GM12878 (cell line): ENCODE data around the gene MVK. TPM values are rescaled to one million over a fixed set of nuclear protein-coding genes. Genes with fewer than 3 reads are reported as not detected.

Source experiments
- ATAC-seq: fragments of 200-7000 bp; cut with Tn5 transposase; 3 replicates; pipeline ENCODE4 v1.9.1; 2020; ENCODE audit warnings: mild to moderate bottlenecking, moderate library complexity
- BruUV-seq: library from RNA; stranded (reverse); fragments of 400-500 nt; replicated peaks from 2 replicates; lab custom pipeline; 2021; lab: Mats Ljungman, UMichigan
- CTCF ChIA-PET: fragments of 300-600 bp; sonication (Branson Sonifier 250); formaldehyde crosslinking; extraction: SDS; loops from one replicate; lab custom pipeline; 2021; ENCODE audit warnings: inconsistent platforms; lab: Yijun Ruan, JAX
- POLR2A ChIA-PET: fragments of 350-600 bp; formaldehyde crosslinking; extraction: SDS; loops from one replicate; lab custom pipeline; 2021; ENCODE audit warnings: inconsistent platforms; lab: Charles Lee
- RAD21 ChIA-PET: fragments of 300-600 bp; sonication (Branson Sonifier 250); formaldehyde crosslinking; loops from one replicate; lab custom pipeline; 2023; ENCODE audit warnings: antibody characterized with exemption; ENCODE audit not compliant: unreplicated experiment; lab: Charles Lee
- SMC1A ChIA-PET: fragments of 300-600 bp; sonication (Branson Sonifier 250); formaldehyde crosslinking; loops from one replicate; lab custom pipeline; 2023; ENCODE audit not compliant: unreplicated experiment, uncharacterized antibody; lab: Charles Lee
- DNase-seq: peaks from one replicate; pipeline ENCODE4 v3.0.0-alpha.2; 2011; ENCODE audit warnings: low read depth, low spot score
- FAIRE-seq: peaks from 3 replicates; lab custom pipeline; 2011; peaks lifted over from hg19 to GRCh38; lab: Jason Lieb, UNC
- H2AFZ ChIP-seq: 2 replicates; pipeline ENCODE4 v1.6.0; 2011; ENCODE audit warnings: low read depth, low read length, control low read depth; ENCODE audit not compliant: control insufficient read depth
- H3K27ac ChIP-seq: 2 replicates; pipeline ENCODE4 v1.5.1; 2011; ENCODE audit warnings: control low read depth; ENCODE audit not compliant: control insufficient read depth, insufficient read depth
- H3K27me3 ChIP-seq, 2 experiments: replicated peaks in 1 of 2; 2 replicates each; pipeline versions ENCODE4 v1.6.0 to v1.6.1; 2011; ENCODE audit warnings: low read length in 1 of 2; ENCODE audit not compliant: control insufficient read depth in 2 of 2, insufficient read depth in 2 of 2
- H3K36me3 ChIP-seq, 2 experiments: 2 replicates each; pipeline ENCODE4 v1.5.1; 2011; ENCODE audit warnings: low read length in 1 of 2; ENCODE audit not compliant: control insufficient read depth in 2 of 2, insufficient read depth in 2 of 2
- H3K4me1 ChIP-seq: 2 replicates; pipeline ENCODE4 v1.6.1; 2011; ENCODE audit warnings: mild to moderate bottlenecking, low read length, moderate library complexity, mixed read lengths; ENCODE audit not compliant: control insufficient read depth, insufficient read depth
- H3K4me2 ChIP-seq: 2 replicates; pipeline ENCODE4 v1.6.0; 2011; ENCODE audit warnings: control low read depth; ENCODE audit not compliant: control insufficient read depth, insufficient read depth
- H3K4me3 ChIP-seq: fragments of 200-600 bp; sonication (generic); 2 replicates; pipeline ENCODE4 v1.5.1; 2016
- H3K79me2 ChIP-seq: 2 replicates; pipeline ENCODE4 v1.6.0; 2011; ENCODE audit warnings: low read length; ENCODE audit not compliant: control insufficient read depth, insufficient read depth
- H3K9ac ChIP-seq: 2 replicates; pipeline ENCODE4 v1.8.0; 2011; ENCODE audit warnings: low read length, control low read depth, mixed read lengths; ENCODE audit not compliant: control insufficient read depth, insufficient read depth
- H3K9me3 ChIP-seq: replicated peaks from 3 replicates; pipeline ENCODE4 v1.5.1; 2011; ENCODE audit warnings: mild to moderate bottlenecking, low read length; ENCODE audit not compliant: control insufficient read depth, insufficient read depth
- H4K20me1 ChIP-seq: 2 replicates; pipeline ENCODE4 v1.6.0; 2011; ENCODE audit not compliant: control insufficient read depth, insufficient read depth
- DPF2 ChIP-seq: fragments of 450-650 bp; IDR thresholded peaks from 2 replicates; pipeline ENCODE4 v1.6.1; 2017; ENCODE audit warnings: mild to moderate bottlenecking
- EED ChIP-seq: sonication (generic); IDR thresholded peaks from 2 replicates; pipeline ENCODE4 v1.6.1; 2016; ENCODE audit warnings: antibody characterized with exemption, low read depth
- ETV6 ChIP-seq, 2 experiments: fragments of 450-650 bp in 1 of 2; IDR thresholded peaks in 1 of 2; conservative IDR thresholded peaks in 1 of 2; 2 replicates each; pipeline ENCODE4 v1.6.1; 2014; ENCODE audit warnings: antibody characterized with exemption in 1 of 2, borderline replicate concordance in 1 of 2, low read depth in 1 of 2, mild to moderate bottlenecking in 1 of 2, moderate library complexity in 1 of 2
- MYB ChIP-seq: fragments of 150-350 bp; IDR thresholded peaks from 2 replicates; pipeline ENCODE4 v1.6.1; 2014; ENCODE audit warnings: mild to moderate bottlenecking, low read depth, low read length, borderline replicate concordance
- NBN ChIP-seq: fragments of 450-650 bp; IDR thresholded peaks from 2 replicates; pipeline ENCODE4 v1.6.1; 2016
- NFYB ChIP-seq: IDR thresholded peaks from 2 replicates; pipeline ENCODE4 v1.6.1; 2011; ENCODE audit warnings: low read depth, mild to moderate bottlenecking, low read length, improper control_type of control experiment, moderate library complexity; ENCODE audit not compliant: insufficient read depth
- RELA ChIP-seq: fragments of 450-650 bp; IDR thresholded peaks from 2 replicates; pipeline ENCODE4 v1.8.0; 2014; ENCODE audit warnings: borderline replicate concordance; ENCODE audit not compliant: partially characterized antibody
- STAT3 ChIP-seq: IDR thresholded peaks from 2 replicates; pipeline ENCODE4 v1.6.1; 2011; ENCODE audit warnings: low read depth, low read length, improper control_type of control experiment
- TCF3 ChIP-seq: IDR thresholded peaks from 2 replicates; pipeline ENCODE4 v1.6.1; 2012; ENCODE audit warnings: low read depth, mild to moderate bottlenecking, low read length, borderline replicate concordance; ENCODE audit not compliant: insufficient read depth
- YY1 ChIP-seq: IDR thresholded peaks from 2 replicates; pipeline ENCODE4 v1.6.1; 2011; ENCODE audit warnings: low read depth, mild to moderate bottlenecking, low read length
- WGBS: methylation state at CpG from one replicate; pipeline ENCODE4 v1.1.6; 2016; ENCODE audit warnings: low lambda C conversion rate; ENCODE audit not compliant: insufficient replicate concordance, insufficient coverage; ENCODE audit errors: missing lambda C conversion rate; 5-methylcytosine and 5-hydroxymethylcytosine counted together
- in situ Hi-C: fragments of 300-500 bp; cut with MboI; formaldehyde crosslinking; loops from 9 replicates; pipeline ENCODE4 v1.14.3; 2018; ENCODE audit warnings: mixed read lengths
- intact Hi-C: fragments of 100-400 bp; cut with micrococcal nuclease; formaldehyde crosslinking; loops from one replicate; pipeline ENCODE4 v1.14.2; 2022; ENCODE audit not compliant: unreplicated experiment
- polyA plus RNA-seq, 11 experiments: library from polyadenylated mRNA; depleted of rRNA in 4 of 11; unstranded in 6 of 11; stranded (reverse) in 5 of 11; fragments of >200 nt; fragmentation: Nextera tagmentation in 4 of 11; fragmentation: Illumina TruSeq in 1 of 11; extraction: Ambion mirVana in 4 of 11; extraction: Trizol in 1 of 11; gene quantifications; 1 replicate in 1 of 11; 2 replicates in 10 of 11; pipeline versions ENCODE4 v1.2.1 to v1.2.3, GENCODE V29; 2011 to 2016; ENCODE audit warnings: inconsistent platforms in 2 of 11, missing spikeins in 2 of 11, low read depth in 1 of 11
- total RNA-seq, 4 experiments: library from RNA; depleted of rRNA in 3 of 4; stranded (reverse); fragments of >200 nt in 3 of 4; fragmentation: Illumina TruSeq in 1 of 4; extraction: Trizol in 1 of 4; gene quantifications; 2 replicates each; pipeline versions ENCODE4 v1.2.1 to v1.2.3, GENCODE V29; 2013 to 2021
- TF ChIP-seq, protein P1 (sequence below): IDR thresholded peaks from 2 replicates; pipeline ENCODE4 v1.6.1; 2012; ENCODE audit warnings: low read depth, low read length, improper control_type of control experiment

Gene MVK
- total and polyA plus RNA-seq, 10 of the 15 experiments (the other 5 are each of a cell fraction or from before 2014, with no cell fraction given), result 0.24 to 46.7 (median 31.9) TPM

DNA sequence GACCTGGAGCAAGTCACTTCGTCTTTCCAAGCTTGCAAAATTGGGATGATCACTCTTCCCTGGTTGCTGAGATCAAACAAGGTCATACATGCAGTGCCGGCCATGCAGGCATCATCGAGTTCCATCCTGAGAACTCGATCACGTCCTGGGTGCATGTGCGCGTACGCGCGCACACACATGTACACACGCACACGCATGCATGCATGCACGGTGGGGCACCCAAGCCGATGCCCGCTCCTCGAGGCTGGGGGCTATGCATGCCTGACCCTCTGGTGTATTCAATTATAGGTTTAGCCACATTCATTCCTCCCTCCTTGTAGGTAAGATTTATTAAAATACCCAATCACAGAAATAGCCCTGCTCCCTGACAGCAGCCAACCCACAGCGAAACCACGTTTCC, 26.3 kb upstream of the MVK start:
- no TSS peak for BruUV-seq
- in situ Hi-C loops, result no loop called here
- Histone ChIP-seq H3K27ac (no peak overlapping the region), H3K79me2 (no peaks in the 10 kb centered on the region), H3K4me2 (no peak overlapping the region), H3K4me3 (no peak overlapping the region), H3K9ac (no peak overlapping the region), H3K9me3 (no peaks in the 10 kb centered on the region), H3K27me3 (no peaks in the 10 kb centered on the region), H2AFZ (no peak overlapping the region), H3K36me3 (no peaks in the 10 kb centered on the region), H4K20me1 (no peaks in the 10 kb centered on the region), H3K4me1 (no peaks in the 10 kb centered on the region)
- WGBS, result 74% methylated on average over 18 of the region's 18 CpGs
- ChIA-PET SMC1A (no interaction called here), RAD21 (no interaction called here), POLR2A (no interaction called here), CTCF (no interaction called here)
- ATAC-seq, result no peak
- TF ChIP-seq NFYB, result no peak
- TF ChIP-seq ETV6 (conservative IDR thresholded peaks at IDR 0.05 in 1 of 2, IDR thresholded peaks at IDR 0.05 in 1 of 2; ENCODE audit: borderline replicate concordance in 1 of 2, low read depth in 1 of 2), result no peak
- no peak for TF ChIP-seq RELA
- TF ChIP-seq TCF3, result no peak
- TF ChIP-seq DPF2, result no peak
- TF ChIP-seq MYB, result no peak
- no peak for TF ChIP-seq STAT3
- no peak for TF ChIP-seq EED
- TF ChIP-seq, protein P1, sequence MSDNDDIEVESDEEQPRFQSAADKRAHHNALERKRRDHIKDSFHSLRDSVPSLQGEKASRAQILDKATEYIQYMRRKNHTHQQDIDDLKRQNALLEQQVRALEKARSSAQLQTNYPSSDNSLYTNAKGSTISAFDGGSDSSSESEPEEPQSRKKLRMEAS, result no peak
- TF ChIP-seq YY1, result no peak
- TF ChIP-seq NBN, result no peak
- intact Hi-C loops, result no loop called here
- DNase-seq, result no peak
- FAIRE-seq, result no peak
